SK-N-MC (cell line): Measurements from ENCODE around the gene PCDHGA1.

Experiments
- EZH2 ChIP-seq: fragments of 200-600 bp; sonication (generic); IDR thresholded peaks from one replicate; pipeline ENCODE4 v1.6.1; 2017; ENCODE audit warnings: antibody characterized with exemption
- POLR2AphosphoS5 ChIP-seq: IDR thresholded peaks from 2 replicates; pipeline ENCODE4 v1.6.1; 2012; ENCODE audit warnings: mild to moderate bottlenecking, low read depth, low read length, borderline replicate concordance

DNA sequence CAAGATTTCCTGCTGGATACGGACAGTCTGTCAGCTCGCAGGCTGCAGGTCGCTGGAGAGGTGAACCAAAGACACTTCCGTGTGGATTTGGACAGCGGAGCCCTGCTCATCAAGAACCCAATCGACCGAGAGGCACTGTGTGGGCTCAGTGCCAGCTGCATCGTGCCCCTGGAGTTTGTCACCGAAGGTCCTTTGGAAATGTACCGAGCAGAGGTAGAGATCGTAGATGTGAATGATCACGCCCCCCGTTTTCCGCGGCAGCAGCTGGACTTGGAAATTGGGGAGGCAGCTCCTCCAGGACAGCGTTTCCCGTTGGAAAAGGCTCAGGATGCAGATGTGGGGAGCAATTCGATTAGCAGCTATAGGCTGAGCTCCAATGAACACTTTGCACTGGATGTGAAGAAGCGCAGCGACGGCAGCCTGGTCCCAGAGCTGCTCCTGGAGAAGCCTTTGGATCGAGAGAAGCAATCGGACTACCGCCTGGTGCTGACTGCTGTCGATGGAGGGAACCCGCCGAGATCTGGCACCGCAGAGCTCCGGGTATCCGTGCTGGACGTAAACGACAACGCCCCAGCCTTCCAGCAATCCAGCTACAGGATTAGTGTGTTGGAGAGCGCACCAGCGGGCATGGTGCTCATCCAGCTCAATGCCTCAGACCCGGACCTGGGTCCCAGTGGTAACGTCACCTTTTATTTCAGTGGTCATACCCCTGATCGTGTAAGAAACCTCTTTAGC is 155.2 kb downstream of the PCDHGA1 start:
- TF ChIP-seq POLR2AphosphoS5 (no peak), EZH2 (no peak)
